ENCODE measurements around the gene CITED4.

The CITED4 gene

DNA sequence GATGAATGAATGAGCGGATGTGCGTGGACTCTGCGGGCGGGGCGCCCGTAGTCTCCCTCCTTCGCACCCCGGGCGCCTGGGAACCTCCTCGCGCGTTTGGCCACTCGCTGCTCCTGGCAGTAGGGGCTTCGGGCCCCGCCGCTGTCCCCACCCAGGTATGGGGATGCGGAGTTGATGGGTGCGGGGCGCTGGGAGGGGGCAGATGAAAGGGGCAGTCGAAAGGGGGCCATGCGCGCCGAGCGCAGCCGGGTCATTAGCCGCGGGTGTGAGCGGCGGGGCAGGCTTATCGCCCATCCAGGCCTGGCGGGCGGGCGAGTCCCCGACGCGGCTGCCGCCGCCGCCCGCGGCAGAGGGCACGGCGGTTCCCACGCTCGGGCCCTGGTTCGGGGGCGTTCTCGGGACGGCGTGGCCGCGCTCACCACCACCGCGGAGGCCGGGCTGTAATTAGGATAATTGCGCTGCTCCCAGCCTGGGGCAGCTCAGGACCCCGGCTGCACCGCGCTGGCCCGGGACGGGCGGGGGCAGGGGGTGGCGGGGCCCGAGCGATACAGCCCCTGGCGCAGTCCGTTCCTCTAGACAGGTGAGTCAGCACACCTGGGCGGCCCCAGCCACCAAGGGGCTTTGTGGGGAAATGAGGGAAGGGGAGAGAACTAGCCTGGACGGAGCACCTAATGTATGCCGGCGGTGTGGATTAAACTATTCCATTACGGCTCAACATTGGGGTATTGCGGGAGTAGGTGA, 22.1 kb upstream of the CITED4 start:
- DNase-seq, result no peak

DNA sequence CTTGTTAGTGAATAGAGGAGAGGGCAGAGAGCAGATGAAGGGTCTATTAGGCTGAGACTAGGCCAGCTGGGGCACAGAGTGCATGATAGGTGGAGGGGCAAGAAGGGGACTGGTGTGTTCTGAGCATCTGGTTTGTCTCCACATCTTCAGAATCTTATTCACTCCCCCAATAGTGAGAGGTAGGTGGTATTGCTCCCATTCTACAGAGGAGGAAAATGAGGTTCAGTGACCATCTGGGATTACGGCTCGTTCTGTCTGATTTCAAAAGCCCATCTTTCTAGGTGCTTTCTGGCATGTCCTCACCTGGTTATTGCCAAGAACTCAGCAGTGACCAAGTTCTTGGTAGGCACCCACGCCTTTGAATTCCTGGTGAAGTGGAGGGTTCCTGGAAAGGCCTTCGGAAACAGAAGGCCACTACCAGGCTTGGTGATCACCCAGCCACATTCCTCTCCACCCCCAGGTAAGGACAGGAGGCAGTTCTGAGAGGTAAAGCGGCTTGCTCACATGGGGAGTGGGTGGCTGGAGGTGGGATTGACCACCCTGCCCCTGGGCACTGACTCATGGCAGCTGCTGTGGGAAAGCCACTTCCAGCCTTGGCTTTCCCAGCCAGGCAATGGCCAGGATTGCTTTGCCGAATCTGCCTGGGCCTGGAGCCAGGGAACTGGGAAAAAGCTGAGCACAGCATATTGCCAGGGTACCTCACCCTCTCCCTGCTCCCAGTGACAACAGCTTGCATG, 18.8 kb upstream of the CITED4 start:
- DNase-seq, result no peak

DNA sequence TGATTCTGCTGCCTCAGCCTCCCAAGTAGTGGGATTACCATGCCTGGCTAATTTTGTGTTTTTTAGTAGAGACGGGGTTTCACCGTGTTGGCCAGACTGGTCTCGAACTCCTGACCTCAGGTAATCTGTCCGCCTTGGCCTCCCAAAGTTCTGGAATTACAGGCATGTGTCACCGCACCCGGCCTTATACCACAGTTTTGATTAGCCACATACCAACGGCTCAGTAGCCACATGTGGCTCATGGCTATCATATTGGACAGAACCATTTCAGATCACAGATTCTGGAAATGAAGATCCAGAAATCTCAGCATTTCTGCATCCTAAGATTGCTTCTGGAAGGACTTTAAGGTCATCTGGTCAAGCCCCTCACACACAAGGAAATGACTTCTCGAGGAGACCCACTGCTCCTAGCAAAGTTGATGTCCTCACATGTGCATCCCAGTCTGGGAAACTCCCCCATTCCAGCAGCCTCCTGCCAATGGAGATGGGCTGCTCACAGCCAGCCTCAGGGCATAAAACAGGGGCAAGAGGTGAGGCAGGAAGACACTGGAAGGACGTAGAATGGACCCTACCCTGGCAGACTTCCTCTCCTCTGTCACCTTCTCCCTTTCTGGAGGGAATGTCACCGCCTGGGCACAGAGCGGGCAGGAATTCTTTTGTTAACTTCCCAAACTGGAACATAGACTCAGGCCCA, 17.5 kb upstream of the CITED4 start:
- DNase-seq, result no peak

DNA sequence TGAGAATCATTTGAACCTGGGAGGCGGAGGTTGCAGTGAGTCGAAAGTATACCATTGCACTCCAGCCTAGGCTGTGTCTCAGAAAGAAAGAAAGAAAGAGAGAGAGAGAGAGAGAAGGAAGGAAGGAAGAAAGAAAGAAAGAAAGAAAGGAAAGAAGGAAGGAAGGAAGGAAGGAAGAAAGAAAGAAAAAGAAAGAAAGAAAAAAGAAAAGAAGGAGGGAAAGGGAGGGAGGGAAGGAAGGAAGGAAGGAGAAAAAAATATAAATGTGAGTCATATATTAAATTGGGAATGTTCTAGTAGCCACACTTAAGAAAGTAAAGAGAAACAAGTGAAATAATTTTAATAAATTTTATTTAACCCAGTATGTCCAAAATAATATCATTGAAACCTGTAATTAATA, 16.7 kb upstream of the CITED4 start:
- no peak for DNase-seq

DNA sequence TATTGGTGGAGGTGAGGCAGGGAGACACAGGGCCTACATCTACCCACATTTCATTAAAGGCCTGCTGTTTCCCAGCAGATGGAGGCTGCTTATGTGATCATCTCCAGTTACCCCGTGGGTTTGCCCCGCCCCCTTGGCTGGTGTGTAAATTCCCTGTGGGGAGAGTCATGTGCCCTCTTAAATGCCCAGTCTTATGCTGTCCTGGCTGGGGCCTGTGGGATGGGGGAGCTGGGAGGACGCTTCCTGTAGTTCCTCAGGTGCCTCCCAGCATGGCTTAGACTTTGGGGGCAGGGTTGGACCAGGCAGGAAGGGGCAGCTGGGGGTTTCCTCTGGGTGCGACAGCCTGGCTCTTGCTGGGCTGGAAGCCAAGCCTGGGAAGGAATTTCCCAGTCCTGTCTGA, 15.5 kb upstream of the CITED4 start:
- no peak for DNase-seq

DNA sequence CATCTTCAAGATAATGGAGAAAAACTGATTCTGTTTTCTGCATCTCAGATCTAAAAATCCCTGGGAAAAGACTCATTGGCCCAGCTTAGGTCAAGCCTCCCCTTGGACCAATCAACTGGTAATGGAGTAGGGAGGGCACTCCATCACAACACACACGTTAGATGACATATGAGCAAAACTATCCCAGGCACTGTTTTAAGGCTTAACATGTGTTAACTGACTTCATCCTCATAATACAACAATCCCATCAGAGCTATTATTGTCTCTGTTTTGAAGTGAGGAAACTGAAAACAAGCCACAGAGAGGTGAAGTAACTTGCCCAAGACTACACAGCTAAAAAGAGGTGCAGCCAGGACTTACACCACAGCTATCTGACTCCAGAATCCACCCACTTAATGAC, 14.7 kb upstream of the CITED4 start:
- no peak for DNase-seq

DNA sequence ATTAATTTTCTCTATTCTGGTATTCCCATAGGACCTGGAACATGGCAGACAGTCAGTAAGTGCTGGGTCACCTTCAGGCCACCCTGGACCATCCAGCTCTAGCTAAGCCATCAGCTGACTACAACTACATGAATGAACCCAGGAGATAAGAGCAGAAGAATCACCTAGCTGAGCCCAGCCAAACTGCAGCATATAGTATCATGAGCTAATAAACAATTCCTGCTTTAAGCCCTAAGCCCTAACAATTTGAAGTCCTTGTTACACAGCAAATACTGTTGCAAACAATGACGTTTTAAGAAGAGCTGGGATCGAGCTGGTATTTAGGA, 14.2 kb upstream of the CITED4 start:
- DNase-seq, result no peak

DNA sequence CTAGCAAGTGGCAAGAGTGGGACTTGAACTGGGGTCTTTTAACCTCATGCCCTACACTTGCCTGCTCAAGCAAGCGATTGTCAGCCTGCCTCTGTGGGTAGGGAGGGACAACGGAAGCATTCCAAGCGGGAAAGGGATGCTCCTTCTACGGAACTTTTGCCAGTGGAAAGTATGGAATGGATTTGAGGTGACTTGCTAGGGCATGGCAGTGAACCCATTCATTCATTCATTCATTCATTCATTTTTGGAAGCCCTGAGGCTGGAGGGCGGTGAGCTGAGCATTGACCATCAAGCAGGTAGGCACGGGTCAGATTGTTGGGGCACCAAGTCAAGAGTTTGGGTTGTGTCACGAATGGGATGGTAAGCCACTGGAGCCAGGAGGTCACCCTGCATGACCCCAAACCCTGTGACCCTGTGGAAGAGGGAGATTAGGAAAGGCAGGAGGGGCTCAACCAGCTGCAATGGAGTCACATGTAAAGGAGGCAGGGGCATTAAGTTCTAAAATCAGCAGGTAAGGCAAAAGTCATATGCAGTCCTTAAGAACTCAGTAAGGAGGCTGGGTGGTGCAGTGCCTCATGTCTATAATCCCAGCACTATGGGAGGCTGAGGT, 11.8 kb upstream of the CITED4 start:
- no peak for DNase-seq

DNA sequence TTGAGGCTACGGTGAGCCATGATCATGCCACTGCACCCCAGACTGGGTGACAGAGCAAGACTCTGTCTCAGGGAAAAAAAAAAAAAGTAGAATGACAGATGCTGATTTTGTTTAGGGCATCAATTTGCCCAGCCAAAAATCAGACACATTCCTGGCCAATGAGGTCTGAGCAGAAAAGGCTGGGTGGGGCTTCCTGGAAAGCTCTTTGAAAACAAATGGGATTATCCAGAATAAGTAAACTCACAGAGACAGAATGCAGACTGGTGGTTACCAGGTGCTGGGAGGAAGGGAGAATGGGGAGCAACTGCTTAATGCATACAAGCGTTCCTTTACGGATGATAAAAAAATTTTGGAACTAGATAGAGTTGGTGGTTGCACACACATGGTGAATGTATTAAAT, 10.1 kb upstream of the CITED4 start:
- no peak for DNase-seq

DNA sequence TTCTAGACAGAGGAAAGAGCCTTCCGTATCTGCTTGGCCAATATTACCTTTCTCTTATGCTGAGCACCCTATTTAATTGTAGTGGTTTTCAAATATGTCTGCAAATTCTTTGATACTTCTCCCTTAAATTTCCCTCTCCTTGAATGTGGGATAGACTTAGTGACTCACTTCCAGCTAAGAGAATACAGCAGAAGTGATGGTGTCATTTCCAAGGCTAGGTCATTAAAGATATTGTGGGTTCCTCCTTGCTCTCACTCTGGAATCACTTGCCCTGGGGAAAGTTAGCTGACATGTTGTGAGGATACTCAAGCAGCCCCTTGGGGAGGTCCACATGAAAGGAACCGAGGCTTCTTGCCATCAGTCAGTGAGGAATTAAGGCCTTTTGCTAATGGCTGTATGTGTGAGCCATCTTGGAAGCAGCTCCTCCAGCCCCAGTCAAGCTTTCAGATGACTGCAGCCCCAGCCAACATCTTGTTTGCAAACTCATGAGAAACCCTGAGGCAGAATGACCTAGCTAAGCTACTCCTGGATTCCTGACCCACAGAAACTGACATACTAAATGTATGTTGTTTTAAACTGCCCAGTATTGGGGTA, 8.1 kb upstream of the CITED4 start:
- DNase-seq, result no peak

DNA sequence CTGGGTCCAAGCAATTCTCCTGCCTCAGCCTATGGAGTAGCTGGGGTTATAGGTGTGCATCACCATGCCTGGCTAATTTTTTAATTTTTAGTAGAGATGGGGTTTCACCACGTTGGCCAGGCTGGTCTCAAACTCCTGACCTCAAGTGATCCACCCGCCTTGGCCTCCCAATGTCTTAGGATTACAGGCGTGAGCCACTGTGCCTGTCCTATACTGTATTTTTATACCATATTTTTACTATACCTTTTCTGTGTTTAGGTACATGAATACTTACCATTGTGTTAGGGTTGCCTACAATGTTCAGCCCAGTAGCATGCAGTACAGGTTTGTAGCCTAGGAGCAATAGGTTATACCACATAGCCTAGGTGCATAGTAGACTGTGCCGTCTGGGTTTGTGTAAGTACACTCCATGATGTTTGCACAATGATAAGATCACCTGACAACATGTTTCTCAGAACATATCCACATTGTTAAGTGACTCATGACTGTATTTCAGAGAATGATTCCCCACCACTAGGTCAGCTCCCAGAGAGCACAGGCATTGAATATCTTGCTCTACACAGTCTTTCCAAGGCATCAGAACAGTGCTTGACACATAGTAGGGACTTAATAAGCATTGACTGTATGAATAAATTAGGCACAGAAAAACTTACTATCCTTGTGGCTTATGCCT, 6.0 kb upstream of the CITED4 start:
- DNase-seq, result peak; percentile 53

DNA sequence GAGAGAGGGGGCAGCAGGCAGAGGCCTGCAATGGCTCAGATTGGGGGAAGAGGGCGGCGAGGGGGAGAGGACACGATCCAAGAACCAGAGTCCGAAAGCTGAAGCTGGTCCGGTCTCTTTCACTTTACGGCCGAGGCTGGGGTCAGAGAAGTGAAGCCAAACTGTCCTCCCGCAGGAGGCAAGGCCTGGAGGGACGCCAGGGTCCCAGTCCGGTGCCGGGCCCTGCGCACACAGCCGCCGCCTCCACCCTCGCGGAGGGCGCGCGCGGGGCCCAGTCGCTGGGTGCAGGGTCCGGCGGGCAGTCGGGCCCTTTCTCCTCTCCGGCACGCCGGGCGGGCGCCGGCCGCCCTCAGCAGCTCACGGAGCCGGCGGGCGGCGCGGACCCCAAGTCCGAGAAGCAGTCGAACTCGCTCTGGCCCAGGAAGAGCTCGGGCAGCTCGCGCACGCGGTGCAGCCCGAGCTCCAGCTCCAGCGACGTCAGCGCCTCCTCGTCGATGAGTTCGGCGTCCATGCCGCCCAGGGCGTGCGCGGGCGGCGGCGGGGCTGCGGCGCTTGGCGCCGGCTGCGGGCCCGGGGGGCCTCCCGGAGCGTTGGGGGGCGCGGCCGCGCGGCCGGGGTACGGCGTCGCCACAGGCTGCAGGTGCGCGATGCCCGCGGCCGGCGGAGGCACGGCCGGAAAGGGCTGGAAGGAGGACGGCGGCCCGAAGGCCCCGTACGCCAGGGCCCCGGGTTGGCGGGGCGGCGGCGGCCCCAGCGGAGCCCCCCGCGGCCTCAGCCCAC, 749 bp downstream of the CITED4 start:
- peak; percentile 30 for DNase-seq

DNA sequence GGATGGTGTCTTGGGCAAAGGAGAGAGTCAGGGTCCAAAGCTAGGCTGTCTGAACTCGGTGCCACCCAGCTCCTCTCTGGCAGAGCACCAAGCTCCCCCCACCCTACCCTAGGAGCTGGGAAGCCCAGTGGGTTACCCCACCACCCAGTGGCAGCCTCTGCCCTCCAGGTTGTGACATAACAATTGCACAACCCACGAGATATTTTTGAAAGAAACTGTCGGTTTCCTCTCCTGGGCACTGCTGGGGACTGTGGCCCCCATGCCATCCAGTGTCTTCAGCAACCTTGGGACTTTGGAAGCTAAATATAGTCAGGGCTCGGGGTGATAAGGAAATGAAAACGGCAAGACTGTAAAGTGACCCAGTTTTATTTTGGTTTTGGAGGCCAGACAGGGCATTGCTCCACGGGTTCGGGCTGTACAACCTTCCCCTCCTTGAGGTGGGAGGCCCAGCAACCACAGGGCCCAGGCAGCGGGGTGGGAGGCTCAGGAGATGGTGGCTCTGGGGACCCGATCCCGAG, 1.4 kb downstream of the CITED4 start:
- no peak for DNase-seq

DNA sequence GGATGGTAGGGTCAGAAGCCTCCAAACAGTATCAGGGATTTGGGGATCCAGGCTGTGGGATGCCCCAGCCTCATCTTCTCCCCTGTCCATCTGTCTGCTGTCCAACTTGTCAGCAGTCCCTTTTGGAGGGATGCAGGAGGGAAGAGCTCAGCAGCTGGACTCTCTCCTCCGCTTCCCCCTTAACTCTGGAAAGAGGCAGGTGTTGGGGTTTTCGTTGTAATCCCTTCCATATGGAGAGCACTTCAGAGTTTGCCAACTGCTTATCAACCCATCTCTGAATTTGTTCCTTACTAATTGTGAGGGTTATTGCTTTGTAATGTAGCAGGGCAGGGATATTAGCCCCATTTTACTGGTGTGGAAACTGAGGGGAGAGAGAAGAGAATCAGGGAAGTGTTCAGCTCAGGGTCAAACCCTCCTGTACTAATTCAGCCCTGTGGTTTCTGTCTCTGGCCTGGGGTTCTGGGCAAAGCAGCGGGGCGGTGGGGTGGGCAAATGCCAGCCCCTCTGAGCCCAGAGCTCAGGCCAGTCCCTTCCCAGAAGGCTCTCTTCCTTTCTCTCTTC, 3.2 kb downstream of the CITED4 start:
- DNase-seq, result no peak

DNA sequence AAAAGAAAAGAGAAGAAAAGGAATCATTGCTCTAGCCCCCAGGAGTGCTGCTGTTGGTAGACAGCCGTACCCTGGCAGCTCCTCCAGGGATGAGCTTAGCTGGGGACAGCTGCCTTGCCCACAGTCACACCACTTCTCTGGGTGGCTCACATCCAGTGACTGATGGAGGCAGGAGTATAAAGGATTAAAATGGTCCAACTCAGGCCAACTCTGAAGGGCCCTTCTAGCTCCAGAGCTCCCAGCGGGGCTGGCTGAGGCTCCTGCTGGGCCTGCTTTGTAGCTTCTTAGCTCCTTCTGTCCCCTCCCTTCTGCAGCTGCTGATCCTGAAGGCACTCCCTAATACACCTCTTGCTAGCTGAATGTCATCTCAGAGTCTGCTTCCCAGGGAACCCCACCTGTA, 4.4 kb downstream of the CITED4 start:
- DNase-seq, result no peak

DNA sequence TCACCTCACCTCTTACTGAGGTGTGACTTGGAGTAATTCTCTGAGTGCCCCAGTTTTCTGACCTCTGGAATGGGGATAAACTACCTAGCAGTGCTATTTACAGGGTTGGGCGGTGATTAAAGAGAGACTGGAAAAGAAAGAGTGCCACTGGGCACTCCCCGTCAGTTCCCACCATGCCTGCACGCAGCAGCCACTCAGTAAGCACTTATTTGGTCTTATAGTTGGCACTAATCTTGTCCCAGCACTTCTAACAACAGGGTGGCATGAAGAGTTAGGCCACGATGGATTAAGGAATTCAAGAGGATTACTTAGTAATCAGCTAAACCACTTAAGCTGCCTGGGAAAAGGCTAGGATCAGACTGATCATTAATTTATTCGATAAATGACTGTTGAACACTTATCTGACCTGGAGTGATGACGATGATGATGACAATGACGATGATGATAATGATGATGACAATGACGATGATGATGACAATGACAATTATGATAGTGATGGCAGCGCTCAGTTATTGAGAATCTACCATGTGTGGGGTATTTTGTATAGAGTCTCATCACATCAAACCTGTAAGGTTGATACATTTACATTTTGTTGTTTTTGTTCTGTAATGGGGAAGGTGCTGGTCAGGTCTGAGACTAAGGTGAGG, 5.4 kb downstream of the CITED4 start:
- no peak for DNase-seq

DNA sequence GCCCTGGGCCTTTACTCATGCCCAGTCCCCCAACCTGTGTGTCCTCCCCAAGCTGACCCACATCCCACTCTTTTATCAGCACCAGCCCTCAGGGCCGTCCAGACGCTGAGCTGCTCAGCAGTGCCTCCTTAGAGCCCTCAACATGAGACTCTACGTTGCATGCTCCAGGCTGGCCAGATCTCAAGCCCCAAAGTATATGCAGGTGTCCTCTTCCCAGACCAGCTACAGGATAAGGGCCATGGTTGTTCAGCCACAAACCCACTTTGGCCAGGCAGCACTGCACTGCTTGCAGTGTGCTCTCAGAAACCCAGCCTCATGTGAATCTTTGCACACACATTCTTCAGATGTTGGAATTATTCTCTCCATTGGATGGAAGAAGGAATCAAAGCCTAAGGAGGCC, 6.0 kb downstream of the CITED4 start:
- DNase-seq, result no peak

DNA sequence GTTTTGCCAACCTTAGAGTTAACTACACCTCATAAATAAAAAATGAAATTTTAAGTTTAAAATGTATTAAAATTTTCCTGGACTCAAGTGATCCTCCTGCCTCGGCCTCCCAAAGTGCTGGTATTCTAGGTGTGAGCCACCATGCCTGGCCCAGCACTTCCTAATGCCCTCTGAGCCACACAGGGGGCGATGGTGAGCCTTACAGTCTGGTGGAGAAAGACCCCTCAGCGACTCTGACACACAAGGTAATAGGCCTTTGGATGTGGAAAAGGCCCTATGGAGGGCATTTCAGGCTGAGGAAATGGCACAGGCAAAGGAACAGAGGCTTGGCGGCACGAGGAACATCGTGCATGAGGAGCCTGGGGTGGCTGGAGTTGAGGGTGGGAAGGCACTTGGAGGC, 6.7 kb downstream of the CITED4 start:
- DNase-seq, result peak; percentile 17

DNA sequence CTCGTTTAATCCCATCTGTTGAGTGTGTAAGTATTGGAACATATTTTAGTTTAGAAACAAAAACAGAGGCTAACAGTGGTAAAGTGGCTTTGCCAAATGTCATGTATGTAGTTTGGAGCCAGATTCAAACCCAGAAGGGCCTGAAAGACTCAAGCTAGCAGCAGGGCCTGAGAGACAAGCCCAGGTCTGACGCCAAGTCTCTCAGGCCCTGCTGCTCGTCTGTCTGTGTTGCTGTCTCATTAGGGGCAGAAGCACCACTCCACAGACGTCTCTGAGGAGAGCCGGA, 8.3 kb downstream of the CITED4 start:
- DNase-seq, result no peak

DNA sequence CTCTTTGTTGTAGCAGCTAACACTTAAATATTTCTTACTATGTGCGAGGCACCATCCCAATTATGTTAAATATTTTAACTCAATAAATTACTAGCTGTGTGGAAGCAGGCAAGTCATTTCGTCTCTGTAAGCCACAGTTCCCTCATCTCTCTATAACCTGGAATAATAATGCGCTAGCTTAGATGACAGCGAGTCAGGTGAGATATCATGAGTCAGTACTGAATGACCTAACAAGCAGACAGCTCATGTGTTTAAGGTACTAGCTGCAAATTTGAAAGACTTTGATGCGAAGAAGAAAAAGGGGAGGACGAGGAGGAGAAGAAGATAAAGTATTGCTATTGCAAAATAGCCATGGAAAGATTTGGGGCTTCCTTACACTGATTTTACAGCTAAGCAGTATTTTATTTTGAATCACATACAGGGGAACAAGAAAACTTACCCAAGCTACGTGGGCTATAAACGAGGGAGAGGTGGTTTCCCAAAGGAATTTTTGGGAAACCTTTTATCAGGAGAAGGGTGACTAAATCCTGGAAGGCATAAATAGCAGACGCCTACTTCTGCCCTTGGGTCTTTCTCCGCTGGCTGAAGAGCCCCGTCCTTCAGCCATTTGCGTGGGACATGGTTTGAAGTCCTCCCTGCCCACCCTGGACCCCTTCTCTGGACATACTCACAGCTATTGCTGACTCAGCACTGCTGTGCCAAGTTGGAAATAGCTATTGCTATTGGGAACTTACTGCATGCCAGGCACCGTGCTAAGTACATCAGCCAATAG, 8.9 kb downstream of the CITED4 start:
- DNase-seq, result no peak
